ENCODE measurements around the gene MARK3.

Gene MARK3

GRCh38 chr14:103463149-103463548 is 77.9 kb downstream of the MARK3 start:
- no peaks in the 10 kb centered on the region for H3K9me3 Mint-ChIP-seq
- H3K4me1 Mint-ChIP-seq, result no peaks in the 10 kb centered on the region
- peak overlapping the region; percentile 23 for H3K27ac Mint-ChIP-seq
- peaks cover 66% of the 10 kb centered on the region for H3K36me3 Mint-ChIP-seq (ENCODE audit: low read depth)
- DNase-seq, result no peak
- no peak overlapping the region for H3K4me3 Mint-ChIP-seq
- no peaks in the 10 kb centered on the region for H3K27me3 Mint-ChIP-seq (ENCODE audit: low read depth, poor library complexity)
- TF ChIP-seq CTCF (IDR thresholded peaks at IDR 0.05), result no peak

GRCh38 chr14:103463851-103464250 is 78.6 kb downstream of the MARK3 start:
- Mint-ChIP-seq H3K4me3 (no peak overlapping the region), H3K9me3 (no peaks in the 10 kb centered on the region), H3K4me1 (no peaks in the 10 kb centered on the region), H3K36me3 (ENCODE audit: low read depth) (peaks cover 69% of the 10 kb centered on the region), H3K27me3 (ENCODE audit: low read depth, poor library complexity) (no peaks in the 10 kb centered on the region), H3K27ac (peak overlapping the region; percentile 13)
- TF ChIP-seq CTCF (IDR thresholded peaks at IDR 0.05), result no peak
- no peak for DNase-seq

- no peak for TF ChIP-seq CTCF (IDR thresholded peaks at IDR 0.05)
- Mint-ChIP-seq H3K27me3 (ENCODE audit: low read depth, poor library complexity) (no peaks in the 10 kb centered on the region), H3K27ac (peak overlapping the region; percentile 41), H3K4me3 (no peak overlapping the region), H3K9me3 (no peaks in the 10 kb centered on the region), H3K4me1 (no peaks in the 10 kb centered on the region), H3K36me3 (ENCODE audit: low read depth) (peaks cover 64% of the 10 kb centered on the region)
- no peak for DNase-seq
These were observed 87.7 kb downstream of the MARK3 start for GRCh38 chr14:103472939-103473338.

- Mint-ChIP-seq H3K4me1 (no peaks in the 10 kb centered on the region), H3K36me3 (ENCODE audit: low read depth) (peaks cover 69% of the 10 kb centered on the region), H3K4me3 (no peak overlapping the region), H3K27me3 (ENCODE audit: low read depth, poor library complexity) (no peaks in the 10 kb centered on the region), H3K27ac (no peak overlapping the region), H3K9me3 (no peaks in the 10 kb centered on the region)
- no peak for DNase-seq
- TF ChIP-seq CTCF (IDR thresholded peaks at IDR 0.05), result no peak
These were observed 89.7 kb downstream of the MARK3 start for GRCh38 chr14:103474893-103475292.

- Mint-ChIP-seq H3K4me1 (no peaks in the 10 kb centered on the region), H3K27me3 (ENCODE audit: low read depth, poor library complexity) (no peaks in the 10 kb centered on the region), H3K4me3 (no peak overlapping the region), H3K36me3 (ENCODE audit: low read depth) (peaks cover 71% of the 10 kb centered on the region), H3K27ac (no peak overlapping the region), H3K9me3 (no peaks in the 10 kb centered on the region)
- DNase-seq, result no peak
- TF ChIP-seq CTCF (IDR thresholded peaks at IDR 0.05), result no peak
These were observed 90.8 kb downstream of the MARK3 start for GRCh38 chr14:103476065-103476464.

- Mint-ChIP-seq H3K4me1 (no peaks in the 10 kb centered on the region), H3K27me3 (ENCODE audit: low read depth, poor library complexity) (no peaks in the 10 kb centered on the region), H3K4me3 (no peak overlapping the region), H3K27ac (no peak overlapping the region), H3K9me3 (no peaks in the 10 kb centered on the region), H3K36me3 (ENCODE audit: low read depth) (peaks cover 72% of the 10 kb centered on the region)
- TF ChIP-seq CTCF (IDR thresholded peaks at IDR 0.05), result no peak
- no peak for DNase-seq
These were observed 91.4 kb downstream of the MARK3 start for GRCh38 chr14:103476631-103477030.

All from nephron progenitor cell (in vitro differentiated cells).